GM23338 (cell line): ENCODE measurements around the gene ROBO1. TPM values are rescaled to one million over a fixed set of nuclear protein-coding genes. Genes with fewer than 3 reads are reported as not detected.

Source experiments
- ATAC-seq: fragments of 200-7000 bp; cut with Tn5 transposase; 3 replicates; pipeline ENCODE4 v1.9.1; 2020
- DNase-seq: peaks from one replicate; pipeline ENCODE4 v3.0.0-alpha.2; 2015; ENCODE audit warnings: low spot score
- H2AFZ ChIP-seq: fragments of 200-600 bp; sonication (generic); 2 replicates; pipeline ENCODE4 v1.8.0; 2016; ENCODE audit warnings: antibody characterized with exemption, mild to moderate bottlenecking, moderate library complexity
- H3F3A ChIP-seq: fragments of 200-600 bp; sonication (generic); replicated peaks from 2 replicates; pipeline ENCODE4 v1.8.0; 2017; ENCODE audit warnings: antibody characterized with exemption, mixed run types, low read depth
- H3K27ac ChIP-seq: fragments of 200-600 bp; sonication (generic); 2 replicates; pipeline ENCODE4 v1.6.1; 2016; ENCODE audit warnings: low read depth
- H3K27me3 ChIP-seq: fragments of 200-600 bp; sonication (generic); 2 replicates; pipeline ENCODE4 v1.8.0; 2016; ENCODE audit warnings: mild to moderate bottlenecking, mixed run types, moderate library complexity; ENCODE audit not compliant: insufficient read depth
- H3K36me3 ChIP-seq: fragments of 200-600 bp; sonication (generic); 2 replicates; pipeline ENCODE4 v1.8.0; 2016; ENCODE audit warnings: mild to moderate bottlenecking; ENCODE audit not compliant: insufficient read depth
- H3K4me1 ChIP-seq: fragments of 200-600 bp; sonication (generic); 2 replicates; pipeline ENCODE4 v1.8.0; 2016; ENCODE audit warnings: mild to moderate bottlenecking, moderate library complexity; ENCODE audit not compliant: insufficient read depth
- H3K4me2 ChIP-seq: fragments of 200-600 bp; sonication (generic); 2 replicates; pipeline ENCODE4 v1.7.1; 2017; ENCODE audit warnings: mixed run types
- H3K4me3 ChIP-seq: fragments of 200-600 bp; sonication (generic); 2 replicates; pipeline ENCODE4 v1.6.1; 2016; ENCODE audit warnings: mixed run types
- H3K79me2 ChIP-seq: fragments of 200-600 bp; sonication (generic); replicated peaks from 2 replicates; pipeline ENCODE4 v1.8.0; 2017; ENCODE audit warnings: mild to moderate bottlenecking; ENCODE audit not compliant: insufficient read depth
- H3K9me2 ChIP-seq: fragments of 200-600 bp; sonication (generic); 2 replicates; pipeline ENCODE4 v1.8.0; 2017; ENCODE audit not compliant: insufficient read depth
- H4K20me1 ChIP-seq: fragments of 200-600 bp; sonication (generic); replicated peaks from 2 replicates; pipeline ENCODE4 v1.8.0; 2017; ENCODE audit warnings: mild to moderate bottlenecking; ENCODE audit not compliant: insufficient read depth
- H3K27ac Mint-ChIP-seq: 2 replicates; pipeline ENCODE4 v1.8.0; 2020; ENCODE audit warnings: inconsistent platforms, mild to moderate bottlenecking, moderate library complexity, mixed read lengths
- H3K27me3 Mint-ChIP-seq: 3 replicates; pipeline ENCODE4 v1.8.0; 2022; ENCODE audit warnings: low read depth, mild to moderate bottlenecking, moderate library complexity, mixed read lengths, inconsistent platforms; ENCODE audit not compliant: insufficient read depth, poor library complexity
- H3K36me3 Mint-ChIP-seq: 3 replicates; pipeline ENCODE4 v1.8.0; 2021; ENCODE audit warnings: low read depth, mild to moderate bottlenecking, inconsistent platforms, moderate library complexity, mixed read lengths
- H3K4me1 Mint-ChIP-seq: 3 replicates; pipeline ENCODE4 v1.8.0; 2020; ENCODE audit warnings: mild to moderate bottlenecking, inconsistent platforms, mixed read lengths
- H3K4me3 Mint-ChIP-seq: 3 replicates; pipeline ENCODE4 v1.8.0; 2021; ENCODE audit warnings: moderate library complexity, mild to moderate bottlenecking, inconsistent platforms, mixed read lengths
- H3K9me3 Mint-ChIP-seq: 3 replicates; pipeline ENCODE4 v1.8.0; 2020; ENCODE audit warnings: moderate library complexity, mild to moderate bottlenecking, inconsistent platforms, mixed read lengths
- CREB1 ChIP-seq: fragments of 250-450 bp; sonication (Bioruptor Pico); IDR thresholded peaks from 2 replicates; pipeline ENCODE4 v1.5.0; 2020; ENCODE audit warnings: low read depth, mild to moderate bottlenecking, moderate library complexity
- EZH2 ChIP-seq: fragments of 200-600 bp; sonication (generic); IDR thresholded peaks from one replicate; pipeline ENCODE4 v1.8.0; 2017; ENCODE audit warnings: antibody characterized with exemption, mild to moderate bottlenecking, low read depth; ENCODE audit not compliant: unreplicated experiment
- EZH2phosphoT487 ChIP-seq: fragments of 200-600 bp; sonication (generic); IDR thresholded peaks from one replicate; pipeline ENCODE4 v1.8.1; 2018; ENCODE audit warnings: antibody characterized with exemption; ENCODE audit not compliant: unreplicated experiment
- JUNB ChIP-seq: IDR thresholded peaks from one replicate; pipeline ENCODE4 v1.6.1; 2016; ENCODE audit warnings: antibody characterized with exemption; ENCODE audit not compliant: unreplicated experiment
- NANOG ChIP-seq: IDR thresholded peaks from 2 replicates; pipeline ENCODE4 v1.6.1; 2016; ENCODE audit warnings: antibody characterized with exemption, borderline replicate concordance
- POLR2AphosphoS5 ChIP-seq: IDR thresholded peaks from 2 replicates; pipeline ENCODE4 v1.6.1; 2016; ENCODE audit warnings: antibody characterized with exemption, low read depth
- STAT1 ChIP-seq: IDR thresholded peaks from one replicate; pipeline ENCODE4 v1.6.1; 2016; ENCODE audit warnings: antibody characterized with exemption; ENCODE audit not compliant: unreplicated experiment
- ZNF114 ChIP-seq: fragments of 250-450 bp; sonication (Bioruptor Pico); IDR thresholded peaks from 2 replicates; pipeline ENCODE4 v1.5.0; 2020; ENCODE audit warnings: mild to moderate bottlenecking, moderate library complexity
- ZNF331 ChIP-seq: fragments of 250-450 bp; sonication (Bioruptor Pico); IDR thresholded peaks from 2 replicates; pipeline ENCODE4 v1.5.0; 2020; ENCODE audit warnings: low read depth, mild to moderate bottlenecking, moderate library complexity
- ZNF462 ChIP-seq: fragments of 250-450 bp; sonication (Bioruptor Pico); IDR thresholded peaks from 2 replicates; pipeline ENCODE4 v1.5.0; 2020; ENCODE audit warnings: mild to moderate bottlenecking, moderate library complexity
- polyA plus RNA-seq: library from polyadenylated mRNA; unstranded; fragments of >200 nt; fragmentation: Nextera tagmentation; extraction: Ambion mirVana; gene quantifications from 2 replicates; pipeline ENCODE4 v1.2.1, GENCODE V29; 2016
- total RNA-seq: library from RNA; depleted of rRNA; stranded (reverse); fragments of >200 nt; shearing (Covaris generic); gene quantifications from 2 replicates; pipeline ENCODE4 v1.2.3, GENCODE V29; 2014
- TF ChIP-seq, protein P1 (sequence below): IDR thresholded peaks from 2 replicates; pipeline ENCODE4 v1.6.1; 2016; ENCODE audit warnings: antibody characterized with exemption
- TF ChIP-seq, protein P2 (sequence below): IDR thresholded peaks from one replicate; pipeline ENCODE4 v1.6.1; 2018; ENCODE audit warnings: antibody characterized with exemption; ENCODE audit not compliant: unreplicated experiment
- TF ChIP-seq, protein P3 (sequence below), 2 experiments: fragments of 200-600 bp in 1 of 2; sonication (generic) in 1 of 2; conservative IDR thresholded peaks; 2 replicates each; pipeline versions ENCODE4 v1.5.1 to v1.6.1; 2016 to 2017; ENCODE audit warnings: antibody characterized with exemption in 2 of 2, low read depth in 2 of 2, mild to moderate bottlenecking in 2 of 2, moderate library complexity in 1 of 2

Gene ROBO1
- total and polyA plus RNA-seq, 2 experiments from 2014 or later, result 19.2 to 78.3 TPM

- Histone ChIP-seq H2AFZ (no peak overlapping the region), H3F3A (no peaks in the 10 kb centered on the region), H3K4me2 (no peak overlapping the region), H3K36me3 (no peaks in the 10 kb centered on the region), H3K27me3 (no peaks in the 10 kb centered on the region), H3K9me2 (no peaks in the 10 kb centered on the region), H3K27ac (no peak overlapping the region), H3K79me2 (no peaks in the 10 kb centered on the region), H3K4me1 (peaks cover 22% of the 10 kb centered on the region), H3K4me3 (no peak overlapping the region), H4K20me1 (no peaks in the 10 kb centered on the region)
- Mint-ChIP-seq H3K4me1 (peaks cover 26% of the 10 kb centered on the region), H3K9me3 (no peaks in the 10 kb centered on the region), H3K36me3 (no peaks in the 10 kb centered on the region), H3K27ac (peak overlapping the region; percentile 29; the same call in 1 of the 2 replicates), H3K27me3 (no peaks in the 10 kb centered on the region), H3K4me3 (no peak overlapping the region)
- DNase-seq (no peak), ATAC-seq (no peak)
- TF ChIP-seq, protein P1, sequence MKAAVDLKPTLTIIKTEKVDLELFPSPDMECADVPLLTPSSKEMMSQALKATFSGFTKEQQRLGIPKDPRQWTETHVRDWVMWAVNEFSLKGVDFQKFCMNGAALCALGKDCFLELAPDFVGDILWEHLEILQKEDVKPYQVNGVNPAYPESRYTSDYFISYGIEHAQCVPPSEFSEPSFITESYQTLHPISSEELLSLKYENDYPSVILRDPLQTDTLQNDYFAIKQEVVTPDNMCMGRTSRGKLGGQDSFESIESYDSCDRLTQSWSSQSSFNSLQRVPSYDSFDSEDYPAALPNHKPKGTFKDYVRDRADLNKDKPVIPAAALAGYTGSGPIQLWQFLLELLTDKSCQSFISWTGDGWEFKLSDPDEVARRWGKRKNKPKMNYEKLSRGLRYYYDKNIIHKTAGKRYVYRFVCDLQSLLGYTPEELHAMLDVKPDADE, result no peak
- no peak for TF ChIP-seq ZNF114 (CRISPR knock-in tag)
- no peak for TF ChIP-seq EZH2phosphoT487
- no peak for TF ChIP-seq STAT1
- TF ChIP-seq CREB1 (CRISPR knock-in tag), result no peak
- TF ChIP-seq NANOG, result no peak
- TF ChIP-seq ZNF331 (CRISPR knock-in tag), result no peak
- TF ChIP-seq EZH2, result no peak
- TF ChIP-seq, protein P2, sequence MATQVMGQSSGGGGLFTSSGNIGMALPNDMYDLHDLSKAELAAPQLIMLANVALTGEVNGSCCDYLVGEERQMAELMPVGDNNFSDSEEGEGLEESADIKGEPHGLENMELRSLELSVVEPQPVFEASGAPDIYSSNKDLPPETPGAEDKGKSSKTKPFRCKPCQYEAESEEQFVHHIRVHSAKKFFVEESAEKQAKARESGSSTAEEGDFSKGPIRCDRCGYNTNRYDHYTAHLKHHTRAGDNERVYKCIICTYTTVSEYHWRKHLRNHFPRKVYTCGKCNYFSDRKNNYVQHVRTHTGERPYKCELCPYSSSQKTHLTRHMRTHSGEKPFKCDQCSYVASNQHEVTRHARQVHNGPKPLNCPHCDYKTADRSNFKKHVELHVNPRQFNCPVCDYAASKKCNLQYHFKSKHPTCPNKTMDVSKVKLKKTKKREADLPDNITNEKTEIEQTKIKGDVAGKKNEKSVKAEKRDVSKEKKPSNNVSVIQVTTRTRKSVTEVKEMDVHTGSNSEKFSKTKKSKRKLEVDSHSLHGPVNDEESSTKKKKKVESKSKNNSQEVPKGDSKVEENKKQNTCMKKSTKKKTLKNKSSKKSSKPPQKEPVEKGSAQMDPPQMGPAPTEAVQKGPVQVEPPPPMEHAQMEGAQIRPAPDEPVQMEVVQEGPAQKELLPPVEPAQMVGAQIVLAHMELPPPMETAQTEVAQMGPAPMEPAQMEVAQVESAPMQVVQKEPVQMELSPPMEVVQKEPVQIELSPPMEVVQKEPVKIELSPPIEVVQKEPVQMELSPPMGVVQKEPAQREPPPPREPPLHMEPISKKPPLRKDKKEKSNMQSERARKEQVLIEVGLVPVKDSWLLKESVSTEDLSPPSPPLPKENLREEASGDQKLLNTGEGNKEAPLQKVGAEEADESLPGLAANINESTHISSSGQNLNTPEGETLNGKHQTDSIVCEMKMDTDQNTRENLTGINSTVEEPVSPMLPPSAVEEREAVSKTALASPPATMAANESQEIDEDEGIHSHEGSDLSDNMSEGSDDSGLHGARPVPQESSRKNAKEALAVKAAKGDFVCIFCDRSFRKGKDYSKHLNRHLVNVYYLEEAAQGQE, result no peak
- no peak for TF ChIP-seq POLR2AphosphoS5
- no peak for TF ChIP-seq JUNB
- no peak for TF ChIP-seq ZNF462 (CRISPR knock-in tag)
- TF ChIP-seq, protein P3, sequence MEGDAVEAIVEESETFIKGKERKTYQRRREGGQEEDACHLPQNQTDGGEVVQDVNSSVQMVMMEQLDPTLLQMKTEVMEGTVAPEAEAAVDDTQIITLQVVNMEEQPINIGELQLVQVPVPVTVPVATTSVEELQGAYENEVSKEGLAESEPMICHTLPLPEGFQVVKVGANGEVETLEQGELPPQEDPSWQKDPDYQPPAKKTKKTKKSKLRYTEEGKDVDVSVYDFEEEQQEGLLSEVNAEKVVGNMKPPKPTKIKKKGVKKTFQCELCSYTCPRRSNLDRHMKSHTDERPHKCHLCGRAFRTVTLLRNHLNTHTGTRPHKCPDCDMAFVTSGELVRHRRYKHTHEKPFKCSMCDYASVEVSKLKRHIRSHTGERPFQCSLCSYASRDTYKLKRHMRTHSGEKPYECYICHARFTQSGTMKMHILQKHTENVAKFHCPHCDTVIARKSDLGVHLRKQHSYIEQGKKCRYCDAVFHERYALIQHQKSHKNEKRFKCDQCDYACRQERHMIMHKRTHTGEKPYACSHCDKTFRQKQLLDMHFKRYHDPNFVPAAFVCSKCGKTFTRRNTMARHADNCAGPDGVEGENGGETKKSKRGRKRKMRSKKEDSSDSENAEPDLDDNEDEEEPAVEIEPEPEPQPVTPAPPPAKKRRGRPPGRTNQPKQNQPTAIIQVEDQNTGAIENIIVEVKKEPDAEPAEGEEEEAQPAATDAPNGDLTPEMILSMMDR (conservative IDR thresholded peaks at IDR 0.05; ENCODE audit: low read depth in 2 of 2), result no peak
Observed at GRCh38 chr3:79085171-79085570, 682.6 kb downstream of the ROBO1 start.
